ENCODE measurements around the gene THSD4.

DNA sequence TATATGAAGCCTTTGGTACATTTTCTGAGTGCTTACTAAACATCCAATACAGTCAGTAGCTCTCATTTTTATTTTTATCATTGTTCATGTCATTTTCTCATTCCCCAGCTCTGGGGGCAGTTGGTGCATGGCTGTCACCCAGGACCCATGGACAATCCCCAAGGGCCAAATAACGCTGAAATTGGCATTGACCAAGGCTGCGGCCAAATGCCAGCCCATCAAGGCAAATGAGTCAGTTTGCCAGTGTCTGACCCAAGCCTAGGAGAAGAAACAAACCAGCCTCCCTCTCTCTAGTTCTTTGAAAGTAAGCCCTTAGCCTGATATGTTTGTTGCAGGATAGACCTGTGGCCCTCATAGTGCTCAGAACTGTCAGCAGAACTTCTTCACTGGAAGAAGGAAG, 219.2 kb downstream of the THSD4 start:
- TF ChIP-seq YY1 (IDR thresholded peaks at IDR 0.05; ENCODE audit: insufficient read depth, insufficient read length) (no peak), SUZ12 (IDR thresholded peaks at IDR 0.05; ENCODE audit: extremely low read depth, insufficient read depth, insufficient read length) (no peak), ZNF274 (IDR thresholded peaks at IDR 0.05; ENCODE audit: low read depth, low read length) (no peak)

Data from NT2/D1 (cell line).